Stimulated activated CD4-positive, alpha-beta T cell treated with anti-CD3 and anti-CD28 coated beads, Interleukin-15, amount 100 ng/mL, for 48 hours (primary cell): Measurements from ENCODE around the gene PELI2.

Experiments
- DNase-seq, 2 donors: peaks; one replicate each; pipeline ENCODE4 v3.0.0-alpha.2; 2020; ENCODE audit warnings: low read depth in 2 of 2

Gene PELI2

GRCh38 chr14:56172571-56172971, 54.4 kb downstream of the PELI2 start:
- no peak for DNase-seq

GRCh38 chr14:56173365-56173922, 55.2 kb downstream of the PELI2 start:
- DNase-seq = no peak

DNA sequence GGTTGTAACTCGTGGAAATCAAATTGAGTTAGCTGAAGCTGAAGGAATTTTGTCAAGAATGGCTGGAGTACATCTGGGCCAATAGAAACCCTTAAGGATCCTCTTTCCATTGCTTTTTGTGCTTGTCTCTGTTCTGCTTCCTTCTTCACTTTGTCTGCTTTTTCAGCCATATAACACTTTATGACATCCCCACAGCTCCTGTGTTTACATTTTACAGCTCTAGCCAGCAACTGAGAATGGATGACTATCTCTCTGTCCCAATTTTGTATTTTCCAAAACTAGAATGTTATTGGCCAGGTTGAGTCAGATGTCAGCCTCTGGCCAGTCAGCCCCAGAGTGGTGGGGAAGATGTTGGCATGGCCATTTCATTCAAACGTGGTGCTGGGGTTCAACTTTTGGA, 57.6 kb downstream of the PELI2 start:
- no peak for DNase-seq

- no peak for DNase-seq
These were observed 58.3 kb downstream of the PELI2 start for GRCh38 chr14:56176530-56176929.

DNA sequence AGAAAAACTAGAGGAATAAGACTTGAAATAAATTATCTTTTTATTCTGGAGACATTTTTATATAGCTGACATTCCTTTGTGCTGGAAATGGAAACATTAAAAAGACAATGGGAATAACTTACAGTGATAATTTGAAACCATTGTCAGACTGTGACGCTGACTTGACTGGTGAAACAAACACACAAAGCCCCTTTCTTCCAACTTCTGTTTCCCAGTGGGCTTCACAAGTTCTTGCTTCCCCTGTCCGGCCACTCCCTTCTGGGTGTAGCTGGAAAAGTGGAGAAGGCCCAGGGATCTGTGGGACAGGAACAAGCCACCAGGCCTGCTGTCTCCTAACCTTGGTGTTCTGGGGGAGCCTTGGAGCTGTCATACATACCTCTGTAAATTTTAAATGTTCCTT, 58.8 kb downstream of the PELI2 start:
- DNase-seq = no peak

DNA sequence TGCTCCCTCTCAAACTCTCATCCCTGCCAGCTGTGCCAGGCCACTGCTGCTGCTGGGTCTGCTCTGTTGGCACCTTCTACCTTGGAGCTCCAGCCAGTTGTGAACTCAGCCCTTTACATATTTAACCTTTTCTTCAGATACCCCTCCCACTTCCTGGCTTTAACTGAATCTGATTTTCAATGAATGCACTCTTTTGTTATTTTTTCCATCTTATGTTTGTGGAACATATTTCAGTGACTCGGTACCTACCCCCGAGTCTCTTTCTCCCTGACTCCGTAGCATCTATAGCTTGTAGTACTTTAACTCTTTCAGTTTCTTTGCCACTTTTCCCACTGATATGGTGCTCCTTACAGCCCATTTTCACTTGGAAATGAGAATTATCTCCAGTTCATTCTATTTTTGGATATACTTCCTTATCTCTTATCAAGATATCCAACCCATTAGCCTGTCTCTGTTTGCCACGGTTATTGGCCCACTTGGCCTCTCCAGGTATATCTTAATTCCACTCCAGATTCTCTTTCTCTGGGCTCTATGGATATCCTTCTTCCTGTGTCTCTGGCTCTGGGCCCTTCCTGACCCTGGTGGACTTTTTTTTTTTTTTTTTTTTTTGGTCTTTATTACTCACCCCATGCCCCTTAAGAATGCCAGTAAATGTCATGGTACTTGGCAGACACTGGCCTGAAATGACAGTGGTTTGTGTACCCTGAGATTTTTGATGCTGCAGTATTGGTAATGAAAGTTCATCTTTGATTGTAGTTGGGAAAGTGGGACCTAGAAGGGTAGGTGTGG, 62.7 kb downstream of the PELI2 start:
- no peak for DNase-seq

DNA sequence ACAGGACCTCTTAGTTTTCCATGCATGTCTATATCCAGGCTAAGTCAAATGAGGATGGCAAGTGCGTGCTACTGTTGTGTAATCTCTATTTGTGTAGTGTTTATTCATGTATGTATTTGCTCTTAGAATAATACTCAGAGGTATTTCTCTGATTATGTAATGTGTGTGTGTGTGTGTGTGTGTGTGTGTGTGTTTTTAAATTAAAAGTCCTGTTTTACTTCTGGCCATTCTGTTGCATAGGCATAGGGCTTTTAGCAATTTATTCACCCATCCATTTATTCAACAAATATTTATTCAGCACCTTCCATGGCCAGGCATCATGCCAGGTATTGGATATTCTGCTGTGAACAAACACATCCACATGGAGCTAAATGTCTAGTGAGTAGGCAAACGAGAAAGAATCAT, 63.5 kb downstream of the PELI2 start:
- DNase-seq = no peak

DNA sequence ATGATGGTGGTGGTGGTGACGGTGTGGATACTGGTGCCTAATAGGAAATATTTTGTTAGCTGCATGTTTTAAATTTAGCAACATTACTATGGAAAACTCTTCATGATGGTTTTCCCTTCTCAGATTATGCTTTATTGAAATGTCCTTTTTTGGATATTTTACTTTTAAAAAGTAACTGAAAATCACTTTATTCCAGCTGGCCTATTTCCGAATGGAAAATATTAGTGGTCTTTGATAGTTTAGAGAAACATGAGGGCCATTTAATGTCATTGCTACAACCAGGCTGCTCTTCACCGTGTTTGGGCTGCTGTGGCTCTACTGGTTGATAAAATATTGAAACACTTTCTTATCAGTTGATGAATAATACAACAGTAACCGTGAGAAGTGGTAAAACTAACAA, 64.2 kb downstream of the PELI2 start:
- no peak for DNase-seq

DNA sequence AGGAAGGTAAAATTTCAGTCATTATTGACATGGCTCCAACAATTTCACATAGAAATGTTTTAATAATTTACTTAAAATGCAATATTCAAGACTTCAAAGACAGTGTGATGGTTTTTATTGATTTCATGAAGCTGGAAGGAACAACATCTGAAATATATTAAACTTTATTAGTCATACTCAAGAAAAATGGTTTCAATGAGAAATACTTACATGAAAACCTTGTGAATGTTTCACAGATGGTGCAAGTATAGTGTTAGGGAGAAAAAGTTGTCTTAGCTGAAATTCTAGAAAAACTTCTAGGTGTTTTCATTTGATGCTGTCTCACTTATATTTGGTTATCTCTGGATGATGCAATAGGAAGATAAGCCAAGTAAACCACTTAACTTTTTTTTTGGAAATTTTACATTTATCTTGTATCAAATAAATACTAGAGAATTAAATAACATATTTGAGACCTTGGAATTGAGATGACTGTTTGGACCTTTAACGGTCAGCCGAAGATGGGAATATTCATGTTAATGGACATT, 65.5 kb downstream of the PELI2 start:
- DNase-seq = no peak

DNA sequence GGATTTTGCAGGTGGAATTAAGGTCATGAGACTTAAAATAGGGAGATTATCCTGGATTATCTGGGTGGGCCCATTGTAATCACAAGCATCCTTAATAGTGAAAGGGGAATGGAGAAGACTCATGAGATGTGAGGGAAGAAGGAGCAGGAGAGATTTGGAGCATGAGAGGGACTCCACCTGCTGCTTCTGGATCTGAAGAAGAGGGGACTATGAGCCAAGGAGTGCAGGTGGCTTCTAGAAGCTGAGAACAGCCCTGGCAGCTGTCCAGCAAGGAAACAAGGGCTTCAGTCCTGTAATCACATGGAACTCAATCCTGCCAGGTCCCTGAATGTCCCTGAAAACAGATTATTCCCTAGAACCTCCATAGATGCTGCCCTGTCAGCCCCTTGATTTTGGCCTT, 67.8 kb downstream of the PELI2 start:
- DNase-seq = no peak

- DNase-seq = no peak
These were observed 69.5 kb downstream of the PELI2 start for GRCh38 chr14:56187736-56188135.

DNA sequence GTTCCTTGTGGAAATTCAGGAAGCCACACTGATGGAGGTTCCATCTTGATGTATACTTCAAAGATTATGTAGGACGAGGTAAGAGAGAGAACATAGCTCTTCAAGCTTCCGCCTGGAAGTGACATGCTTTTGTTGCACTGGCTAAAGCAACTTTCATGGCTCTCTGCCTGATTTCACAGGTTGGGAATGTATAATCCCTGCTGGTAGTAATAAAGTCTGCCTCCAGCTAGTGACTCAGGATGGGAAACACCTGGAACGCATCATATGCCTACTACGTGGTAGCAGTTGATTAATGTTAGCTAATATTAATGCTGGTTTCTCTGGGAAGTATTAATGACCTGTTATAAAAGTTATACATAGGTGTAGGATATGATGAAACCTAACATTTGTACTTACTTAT, 71.1 kb downstream of the PELI2 start:
- no peak for DNase-seq

DNA sequence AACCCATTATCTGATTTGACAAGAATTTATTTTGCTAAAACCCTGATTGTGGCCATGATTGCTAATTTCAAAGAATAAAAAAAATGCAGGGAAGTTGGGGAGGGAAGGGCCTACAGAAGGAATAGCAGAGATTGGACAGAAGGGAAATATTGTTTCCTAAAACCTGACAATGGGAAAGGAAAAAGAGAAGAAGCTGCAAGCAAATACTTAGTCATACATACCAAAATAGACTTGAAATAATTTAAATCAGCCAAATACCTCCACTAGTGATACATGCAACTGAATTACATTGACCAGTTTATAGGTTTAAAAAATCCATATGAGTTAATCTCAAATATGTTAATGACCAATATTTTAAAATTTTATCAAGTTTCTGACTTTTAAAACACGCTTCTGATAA, 75.1 kb downstream of the PELI2 start:
- no peak for DNase-seq

DNA sequence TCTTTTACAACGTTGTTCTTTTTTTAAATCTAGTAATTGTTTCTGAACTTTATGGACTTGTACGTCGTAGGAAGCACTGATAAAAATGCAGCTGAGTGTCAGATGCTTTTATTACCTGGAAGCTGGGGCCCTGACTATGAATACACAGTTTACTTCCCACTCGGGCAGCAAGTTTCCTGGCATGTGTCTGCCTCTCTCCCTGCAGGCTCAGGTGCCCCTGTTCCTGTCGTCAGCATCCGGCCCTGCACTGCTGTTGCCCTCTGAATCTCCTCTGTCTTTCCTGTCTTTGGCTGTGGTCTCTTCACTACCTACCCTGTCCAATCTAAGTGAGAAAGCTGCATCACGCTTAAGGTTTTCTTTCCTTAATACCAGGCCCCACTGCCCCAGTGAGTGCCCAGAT, 75.8 kb downstream of the PELI2 start:
- DNase-seq = no peak

DNA sequence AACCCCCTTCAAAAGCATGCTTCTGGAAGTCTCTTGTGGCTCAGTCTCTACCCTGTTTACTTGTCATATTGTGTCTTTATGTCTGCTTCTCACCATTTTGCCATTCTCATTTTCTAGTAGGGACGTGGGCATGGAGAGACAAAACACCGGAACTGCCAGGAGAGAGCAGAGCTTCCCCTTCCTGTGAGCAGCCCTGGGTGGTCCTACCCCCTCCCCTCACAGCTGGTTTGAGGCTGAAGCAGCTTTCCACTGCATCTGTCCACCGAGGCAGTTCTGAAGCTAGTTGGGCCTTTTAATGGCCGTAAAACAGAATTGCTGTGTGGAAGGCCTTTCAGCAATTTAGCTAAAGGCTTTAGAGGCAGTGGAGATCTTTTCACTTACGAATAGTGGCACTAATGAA, 77.0 kb downstream of the PELI2 start:
- no peak for DNase-seq

DNA sequence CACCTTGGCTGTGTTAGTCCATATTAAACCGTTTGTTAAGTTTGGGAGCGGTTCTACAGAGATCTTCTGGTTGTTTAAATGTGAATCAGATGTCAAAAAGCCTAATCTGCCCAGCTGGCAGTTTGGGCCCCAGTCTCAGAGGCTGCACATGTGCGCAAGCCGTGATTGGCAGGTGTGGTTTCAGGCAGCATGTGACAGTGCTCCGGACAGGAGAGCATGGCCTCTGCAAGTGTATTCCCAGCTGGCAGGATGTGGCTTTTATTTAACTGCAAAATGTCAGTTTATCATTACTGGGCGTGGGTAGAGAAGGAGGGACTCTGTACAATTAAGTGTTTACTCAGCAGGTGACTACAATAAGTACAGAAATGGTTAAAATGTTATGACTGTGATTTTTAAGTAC, 77.5 kb downstream of the PELI2 start:
- peak; percentile 4 to 14 for DNase-seq

DNA sequence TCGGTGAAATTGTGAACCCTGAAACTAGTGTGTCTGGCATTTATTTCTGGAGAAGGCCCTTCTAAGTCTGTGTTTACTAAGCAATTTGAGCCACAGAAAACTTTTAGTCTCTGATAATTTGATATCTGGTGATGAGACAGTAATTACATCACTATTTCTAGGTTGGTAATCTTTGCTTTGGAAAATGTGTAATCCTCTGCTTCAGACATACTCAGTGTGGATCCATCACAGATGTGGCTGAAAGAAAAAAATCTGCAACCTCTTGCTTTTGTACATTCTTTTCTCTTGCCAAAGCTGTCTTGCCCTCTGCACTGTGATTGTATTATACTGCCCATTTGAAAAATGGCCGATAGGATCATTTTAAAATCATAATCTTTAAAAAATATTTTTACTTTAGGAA, 78.1 kb downstream of the PELI2 start:
- no peak for DNase-seq

DNA sequence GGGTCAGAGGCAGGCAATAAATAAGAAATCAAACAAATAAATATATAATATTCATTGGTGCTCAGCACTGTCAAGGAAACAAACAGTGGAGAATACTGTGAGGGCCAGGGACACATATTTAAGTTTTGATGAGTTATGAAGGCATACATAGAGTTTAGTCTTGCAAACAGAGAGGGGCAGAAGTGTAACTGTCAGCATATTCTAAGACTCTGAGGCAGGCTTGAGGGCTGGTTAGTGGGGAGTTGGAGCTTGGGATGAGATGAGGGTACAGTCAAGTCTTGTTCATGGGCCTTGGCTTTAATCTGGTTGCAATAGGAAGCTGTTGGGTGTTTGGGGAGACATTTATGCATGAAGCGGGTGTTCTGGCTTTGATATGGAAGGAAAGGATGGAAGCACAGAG, 78.9 kb downstream of the PELI2 start:
- no peak for DNase-seq

GRCh38 chr14:56198438-56198837, 80.2 kb downstream of the PELI2 start:
- DNase-seq = no peak

GRCh38 chr14:56199095-56199981, 81.1 kb downstream of the PELI2 start:
- no peak for DNase-seq

GRCh38 chr14:56199982-56200577, 81.9 kb downstream of the PELI2 start:
- no peak for DNase-seq

DNA sequence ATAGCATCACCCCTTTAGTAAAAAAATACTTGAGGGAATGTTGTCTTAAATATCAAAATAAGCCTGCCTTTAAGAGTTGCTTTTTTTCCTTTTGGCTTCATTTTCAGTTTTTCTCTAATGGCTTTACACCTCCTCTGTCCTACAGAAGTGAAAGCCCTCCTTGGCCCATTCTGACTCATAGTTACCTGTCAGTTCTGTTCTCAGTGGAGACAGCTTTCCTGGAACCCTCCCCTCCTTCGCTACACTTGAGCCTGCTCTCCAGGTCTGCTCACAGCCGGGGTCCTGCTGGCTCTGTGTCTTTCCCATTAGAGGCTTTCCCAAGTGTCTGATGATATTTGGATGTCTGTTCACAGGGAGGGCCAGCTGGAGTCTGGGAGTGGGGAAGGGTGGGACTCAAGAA, 84.0 kb downstream of the PELI2 start:
- DNase-seq = no peak
